Loucy (cell line): Measurements from ENCODE around the gene CCHCR1.
"Not testable (repeated sequence)": the region's sequence is repeated elsewhere in the genome, so short reads cannot be mapped to it uniquely, and the experiment has no call there.

Source experiments
- H2AFZ ChIP-seq: fragments of 200-600 bp; sonication (generic); 2 replicates; pipeline ENCODE4 v1.6.0; 2016; ENCODE audit warnings: antibody characterized with exemption, mild to moderate bottlenecking, low read length, moderate library complexity
- H3F3A ChIP-seq: fragments of 200-600 bp; 2 replicates; pipeline ENCODE4 v1.6.0; 2016; ENCODE audit warnings: antibody characterized with exemption, low read depth, mild to moderate bottlenecking
- H3K27me3 ChIP-seq: fragments of 200-600 bp; sonication (generic); 2 replicates; pipeline ENCODE4 v1.6.1; 2014; ENCODE audit warnings: low read length, mild to moderate bottlenecking; ENCODE audit not compliant: insufficient read depth, poor library complexity, severe bottlenecking
- H3K36me3 ChIP-seq: fragments of 200-600 bp; sonication (generic); 2 replicates; pipeline ENCODE4 v1.6.1; 2016; ENCODE audit warnings: low read length; ENCODE audit not compliant: insufficient read depth
- H3K4me1 ChIP-seq: fragments of 200-600 bp; sonication (generic); 2 replicates; pipeline ENCODE4 v1.5.1; 2014; ENCODE audit warnings: low read length, mild to moderate bottlenecking; ENCODE audit not compliant: insufficient read depth, poor library complexity, severe bottlenecking
- H3K4me2 ChIP-seq: fragments of 200-600 bp; sonication (generic); 2 replicates; pipeline ENCODE4 v1.6.0; 2014; ENCODE audit warnings: antibody characterized with exemption, low read length, low read depth, mild to moderate bottlenecking; ENCODE audit not compliant: poor library complexity, severe bottlenecking
- H3K4me3 ChIP-seq: fragments of 200-600 bp; sonication (generic); 2 replicates; pipeline ENCODE4 v1.5.1; 2014; ENCODE audit warnings: low read length, mild to moderate bottlenecking, mixed read lengths; ENCODE audit not compliant: poor library complexity, severe bottlenecking
- H3K79me2 ChIP-seq: fragments of 200-600 bp; sonication (generic); 2 replicates; pipeline ENCODE4 v1.6.1; 2014; ENCODE audit warnings: low read length; ENCODE audit not compliant: insufficient read depth
- H3K9ac ChIP-seq: fragments of 200-600 bp; sonication (generic); 2 replicates; pipeline ENCODE4 v1.6.0; 2014; ENCODE audit warnings: mild to moderate bottlenecking, low read depth, low read length, moderate library complexity; ENCODE audit not compliant: poor library complexity, severe bottlenecking
- H3K9me2 ChIP-seq: fragments of 200-600 bp; sonication (generic); replicated peaks from 2 replicates; pipeline ENCODE4 v1.6.1; 2016; ENCODE audit warnings: low read depth, low read length, mixed read lengths
- H3K9me3 ChIP-seq: fragments of 200-600 bp; sonication (generic); 2 replicates; pipeline ENCODE4 v1.6.1; 2014; ENCODE audit warnings: mild to moderate bottlenecking, antibody characterized with exemption, low read length, low read depth; ENCODE audit not compliant: insufficient read depth
- H4K20me1 ChIP-seq: fragments of 200-600 bp; sonication (generic); 2 replicates; pipeline ENCODE4 v1.6.0; 2014; ENCODE audit warnings: antibody characterized with exemption, low read length, mild to moderate bottlenecking; ENCODE audit not compliant: insufficient read depth, poor library complexity, severe bottlenecking
- EZH2phosphoT487 ChIP-seq: fragments of 200-600 bp; IDR thresholded peaks from 2 replicates; pipeline ENCODE4 v1.6.1; 2018; ENCODE audit warnings: antibody characterized with exemption, mild to moderate bottlenecking, moderate library complexity, borderline replicate concordance
- TF ChIP-seq, protein P1 (sequence below): fragments of 200-600 bp; sonication (generic); conservative IDR thresholded peaks from 2 replicates; pipeline ENCODE4 v1.5.1; 2014; ENCODE audit warnings: mild to moderate bottlenecking, antibody characterized with exemption, low read length

CCHCR1 gene

DNA sequence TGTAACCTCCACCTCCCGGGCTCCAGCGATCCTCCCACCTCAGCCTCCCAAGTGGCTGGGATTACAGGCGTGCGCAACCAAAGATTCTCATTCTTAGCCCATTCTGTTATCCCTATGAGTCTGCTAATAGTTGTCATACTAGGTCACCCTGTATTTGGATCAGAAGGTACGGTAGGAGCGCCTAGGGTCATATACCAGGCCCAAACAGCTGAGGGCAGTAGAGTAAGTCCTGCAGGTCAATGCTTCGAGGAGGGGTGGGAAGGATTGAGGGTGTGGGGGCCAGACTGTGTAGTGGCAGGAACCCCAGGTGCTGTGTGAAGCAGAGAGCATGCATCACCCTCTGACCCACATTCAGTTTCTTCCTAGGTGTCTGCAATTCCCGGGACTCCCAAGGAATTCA, 35.6 kb upstream of the CCHCR1 start:
- Histone ChIP-seq H3K9me3 (no peaks in the 10 kb centered on the region), H3K36me3 (no peaks in the 10 kb centered on the region), H3K4me2 (no peak overlapping the region), H3K4me1 (peaks cover 10% of the 10 kb centered on the region), H2AFZ (no peak overlapping the region), H3K4me3 (no peak overlapping the region), H4K20me1 (no peaks in the 10 kb centered on the region), H3K9me2 (no peaks in the 10 kb centered on the region), H3K79me2 (peaks cover 9% of the 10 kb centered on the region; the same call in 1 of the 2 replicates), H3F3A (no peaks in the 10 kb centered on the region), H3K27me3 (no peaks in the 10 kb centered on the region), H3K9ac (no peak overlapping the region)
- TF ChIP-seq EZH2phosphoT487, result no peak
- TF ChIP-seq, protein P1, sequence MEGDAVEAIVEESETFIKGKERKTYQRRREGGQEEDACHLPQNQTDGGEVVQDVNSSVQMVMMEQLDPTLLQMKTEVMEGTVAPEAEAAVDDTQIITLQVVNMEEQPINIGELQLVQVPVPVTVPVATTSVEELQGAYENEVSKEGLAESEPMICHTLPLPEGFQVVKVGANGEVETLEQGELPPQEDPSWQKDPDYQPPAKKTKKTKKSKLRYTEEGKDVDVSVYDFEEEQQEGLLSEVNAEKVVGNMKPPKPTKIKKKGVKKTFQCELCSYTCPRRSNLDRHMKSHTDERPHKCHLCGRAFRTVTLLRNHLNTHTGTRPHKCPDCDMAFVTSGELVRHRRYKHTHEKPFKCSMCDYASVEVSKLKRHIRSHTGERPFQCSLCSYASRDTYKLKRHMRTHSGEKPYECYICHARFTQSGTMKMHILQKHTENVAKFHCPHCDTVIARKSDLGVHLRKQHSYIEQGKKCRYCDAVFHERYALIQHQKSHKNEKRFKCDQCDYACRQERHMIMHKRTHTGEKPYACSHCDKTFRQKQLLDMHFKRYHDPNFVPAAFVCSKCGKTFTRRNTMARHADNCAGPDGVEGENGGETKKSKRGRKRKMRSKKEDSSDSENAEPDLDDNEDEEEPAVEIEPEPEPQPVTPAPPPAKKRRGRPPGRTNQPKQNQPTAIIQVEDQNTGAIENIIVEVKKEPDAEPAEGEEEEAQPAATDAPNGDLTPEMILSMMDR, result no peak; the same call in 1 of the 2 replicates

DNA sequence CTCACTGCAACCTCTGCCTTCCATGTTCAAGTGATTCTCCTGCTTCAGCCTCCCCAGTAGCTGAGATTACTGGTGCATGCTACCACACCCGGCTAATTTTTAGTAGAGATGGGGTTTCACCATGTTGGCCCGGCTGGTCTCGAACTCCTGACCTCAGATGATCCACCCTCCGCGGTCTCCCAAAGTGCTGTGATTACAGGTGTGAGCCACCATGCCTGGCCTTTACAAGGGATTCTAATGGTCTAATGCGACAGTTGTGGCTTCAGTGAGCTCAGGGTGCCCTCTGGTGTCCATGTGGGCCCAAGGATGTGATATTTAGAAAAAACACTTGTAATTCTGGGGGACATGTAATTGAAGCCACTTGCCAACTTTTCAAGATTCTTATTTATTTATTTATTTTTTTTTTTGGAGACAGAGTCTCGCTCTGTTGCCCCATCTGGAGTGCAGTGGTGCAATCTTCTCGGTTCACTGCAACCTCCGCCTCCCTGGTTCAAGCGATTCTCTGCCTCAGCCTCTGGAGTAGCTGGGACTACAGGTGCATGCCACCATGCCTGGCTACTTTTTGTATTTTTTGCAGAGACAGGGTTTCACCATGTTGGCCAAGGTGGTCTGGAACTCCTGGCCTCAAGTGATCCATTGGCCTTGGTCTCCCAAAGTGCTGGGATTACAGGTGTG, 35.0 kb upstream of the CCHCR1 start:
- not testable (repeated sequence) for H3K36me3 ChIP-seq, H3K9ac ChIP-seq, H2AFZ ChIP-seq

DNA sequence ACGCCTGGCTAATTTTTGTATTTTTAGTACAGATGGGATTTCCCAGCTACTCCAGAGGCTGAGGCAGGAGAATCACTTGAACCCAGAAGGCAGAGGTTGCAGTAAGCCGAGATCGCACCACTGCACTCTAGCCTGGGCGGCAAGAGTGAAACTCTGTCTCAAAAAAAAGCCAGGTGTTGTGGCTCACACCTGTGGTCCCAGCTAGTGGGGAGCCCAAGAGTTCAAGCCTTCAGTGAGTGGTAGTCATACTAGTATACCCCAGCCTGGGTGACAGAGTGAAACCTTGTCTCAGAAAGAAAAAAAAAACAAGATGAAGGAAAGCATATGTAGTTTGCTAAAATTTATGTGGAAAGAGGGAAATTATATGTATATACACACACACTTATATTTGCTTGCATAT, 32.9 kb upstream of the CCHCR1 start:
- Histone ChIP-seq H3K9me3 (no peaks in the 10 kb centered on the region), H3F3A (no peaks in the 10 kb centered on the region)

More for the DNA sequence above, 35.0 kb upstream of the CCHCR1 start:
- not testable (repeated sequence) for H3K4me2 ChIP-seq, H3K4me1 ChIP-seq, H3K4me3 ChIP-seq, H3K27me3 ChIP-seq, H3K9me3 ChIP-seq, H4K20me1 ChIP-seq, H3F3A ChIP-seq, H3K79me2 ChIP-seq, H3K9me2 ChIP-seq
- TF ChIP-seq, protein P1, result peak; percentile 74

DNA sequence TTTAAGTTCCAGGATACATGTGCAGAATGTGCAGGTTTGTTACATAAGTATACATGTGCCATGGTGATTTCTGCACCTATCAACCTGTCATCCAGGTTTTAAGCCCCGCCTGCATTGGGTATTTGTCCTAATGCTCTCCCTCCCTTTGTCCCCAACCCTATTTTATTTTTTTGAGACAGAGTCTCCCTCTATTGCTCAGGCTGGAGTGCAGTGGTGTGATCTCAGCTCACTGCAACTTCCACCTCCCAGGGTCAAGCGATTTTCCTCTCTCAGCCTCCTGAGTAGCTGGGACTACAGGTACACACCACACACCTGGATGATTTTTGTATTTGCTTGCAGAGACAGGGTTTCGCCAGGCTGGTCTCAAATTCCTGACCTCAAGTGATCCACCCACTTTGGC, 31.6 kb upstream of the CCHCR1 start:
- not testable (repeated sequence) for H3K79me2 ChIP-seq, H3K27me3 ChIP-seq

More for the DNA sequence above, 32.9 kb upstream of the CCHCR1 start:
- H3K4me1 ChIP-seq, result peaks cover 3% of the 10 kb centered on the region
- H3K4me2 ChIP-seq, result no peak overlapping the region
- H3K79me2 ChIP-seq, result peaks cover 2% of the 10 kb centered on the region; the same call in 1 of the 2 replicates
- no peaks in the 10 kb centered on the region for H3K36me3 ChIP-seq
- no peaks in the 10 kb centered on the region for H3K27me3 ChIP-seq
- H3K4me3 ChIP-seq, result no peak overlapping the region
- TF ChIP-seq, protein P1, result no peak
- TF ChIP-seq EZH2phosphoT487, result no peak
- no peak overlapping the region for H2AFZ ChIP-seq
- no peak overlapping the region for H3K9ac ChIP-seq
- no peaks in the 10 kb centered on the region for H3K9me2 ChIP-seq
- no peaks in the 10 kb centered on the region for H4K20me1 ChIP-seq

More for the DNA sequence above, 31.6 kb upstream of the CCHCR1 start:
- not testable (repeated sequence) for H2AFZ ChIP-seq, H3K4me1 ChIP-seq, H3K9me2 ChIP-seq, H3K4me3 ChIP-seq, H3K4me2 ChIP-seq, H3K9ac ChIP-seq, H3K9me3 ChIP-seq, H3K36me3 ChIP-seq, H4K20me1 ChIP-seq, H3F3A ChIP-seq
